ES-I3 (cell line): ENCODE results near the gene PEX3.
"Not testable (repeated sequence)": the region's sequence is repeated elsewhere in the genome, so short reads cannot be mapped to it uniquely, and the experiment has no call there.

Experiments used
- H3K36me3 ChIP-seq: 2 replicates; pipeline ENCODE4 v1.6.1; 2013; ENCODE audit warnings: mild to moderate bottlenecking, low read length, control low read depth, moderate library complexity; ENCODE audit not compliant: insufficient read depth
- H3K4me1 ChIP-seq: 2 replicates; pipeline ENCODE4 v1.6.1; 2013; ENCODE audit warnings: mild to moderate bottlenecking, control low read depth, low read length; ENCODE audit not compliant: insufficient read depth
- H3K9ac ChIP-seq: 2 replicates; pipeline ENCODE4 v1.6.1; 2013; ENCODE audit warnings: low read depth, mild to moderate bottlenecking, low read length, moderate library complexity
- H3K9me3 ChIP-seq: 2 replicates; pipeline ENCODE4 v1.6.1; 2013; ENCODE audit warnings: mild to moderate bottlenecking, low read length, moderate library complexity; ENCODE audit not compliant: control insufficient read depth, insufficient read depth

PEX3 gene

DNA sequence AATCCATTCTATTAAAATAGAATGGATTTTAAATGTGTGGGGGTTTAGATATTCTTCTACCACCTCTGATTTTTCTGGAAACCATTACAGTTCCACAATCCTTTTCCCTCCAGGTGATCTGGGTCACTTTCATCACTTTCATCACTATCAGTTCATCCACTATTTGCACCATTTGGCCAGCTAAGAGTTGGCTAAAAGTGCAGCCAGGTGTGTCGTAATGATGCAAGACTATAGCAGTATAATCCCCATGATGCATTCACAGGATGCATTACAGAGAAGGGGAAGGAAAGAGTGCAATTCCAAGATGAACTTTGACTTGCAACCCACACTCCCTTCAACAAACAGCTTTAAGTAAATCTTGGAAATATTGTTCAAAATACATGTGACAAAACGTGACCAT lies 56.0 kb downstream of the PEX3 start:
- Histone ChIP-seq H3K4me1 (no peaks in the 10 kb centered on the region), H3K9ac (no peak overlapping the region), H3K9me3 (no peaks in the 10 kb centered on the region), H3K36me3 (peaks cover 4% of the 10 kb centered on the region)

- no peaks in the 10 kb centered on the region for H3K9me3 ChIP-seq
- no peak overlapping the region for H3K9ac ChIP-seq
- H3K4me1 ChIP-seq: peaks cover 4% of the 10 kb centered on the region; the same call in 1 of the 2 replicates
- H3K36me3 ChIP-seq: peaks cover 4% of the 10 kb centered on the region
Measured at GRCh38 chr6:143507358-143508145, 56.9 kb downstream of the PEX3 start.

GRCh38 chr6:143510326-143510725 lies 59.7 kb downstream of the PEX3 start:
- H3K9me3 ChIP-seq, H3K36me3 ChIP-seq, H3K4me1 ChIP-seq: not testable (repeated sequence)
- peak overlapping the region; percentile 75; the same call in 1 of the 2 replicates for H3K9ac ChIP-seq

GRCh38 chr6:143510991-143511891 lies 60.6 kb downstream of the PEX3 start, which contains the start of gene FUCA2:
Gene FUCA2, minus strand, starts transcription at chr6:143511720. Its CDS starts 86 bp downstream, at chr6:143511634.
- peak within 1 kb of the TSS; percentile 75 for H3K9ac ChIP-seq
- H3K4me1 ChIP-seq: peaks cover 6% of the 10 kb centered on the region
- H3K36me3 ChIP-seq: peaks cover 4% of the 10 kb centered on the region
- H3K9me3 ChIP-seq: no peaks in the 10 kb centered on the region

DNA sequence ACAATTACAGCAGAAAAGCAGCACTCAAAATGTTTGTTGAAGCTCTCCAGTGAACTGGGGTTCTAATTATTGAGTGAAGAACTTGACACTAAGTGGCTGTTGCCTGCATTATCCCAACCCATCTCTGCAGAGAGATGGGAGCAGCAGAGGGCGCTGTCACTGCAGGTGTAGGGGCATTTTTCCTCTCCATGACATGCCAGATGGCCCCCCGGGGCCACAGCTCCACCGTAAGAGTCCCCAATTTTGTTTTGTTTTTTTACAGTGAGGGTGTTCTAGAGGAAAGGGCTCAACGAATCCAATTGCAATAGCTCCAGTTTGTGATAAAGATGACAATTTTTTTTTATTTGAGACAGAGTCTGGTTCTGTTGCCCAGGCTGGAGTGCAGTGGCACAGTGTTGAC lies 62.8 kb downstream of the PEX3 start:
- Histone ChIP-seq H3K9me3 (no peaks in the 10 kb centered on the region), H3K36me3 (no peaks in the 10 kb centered on the region), H3K4me1 (peaks cover 7% of the 10 kb centered on the region), H3K9ac (no peak overlapping the region)

DNA sequence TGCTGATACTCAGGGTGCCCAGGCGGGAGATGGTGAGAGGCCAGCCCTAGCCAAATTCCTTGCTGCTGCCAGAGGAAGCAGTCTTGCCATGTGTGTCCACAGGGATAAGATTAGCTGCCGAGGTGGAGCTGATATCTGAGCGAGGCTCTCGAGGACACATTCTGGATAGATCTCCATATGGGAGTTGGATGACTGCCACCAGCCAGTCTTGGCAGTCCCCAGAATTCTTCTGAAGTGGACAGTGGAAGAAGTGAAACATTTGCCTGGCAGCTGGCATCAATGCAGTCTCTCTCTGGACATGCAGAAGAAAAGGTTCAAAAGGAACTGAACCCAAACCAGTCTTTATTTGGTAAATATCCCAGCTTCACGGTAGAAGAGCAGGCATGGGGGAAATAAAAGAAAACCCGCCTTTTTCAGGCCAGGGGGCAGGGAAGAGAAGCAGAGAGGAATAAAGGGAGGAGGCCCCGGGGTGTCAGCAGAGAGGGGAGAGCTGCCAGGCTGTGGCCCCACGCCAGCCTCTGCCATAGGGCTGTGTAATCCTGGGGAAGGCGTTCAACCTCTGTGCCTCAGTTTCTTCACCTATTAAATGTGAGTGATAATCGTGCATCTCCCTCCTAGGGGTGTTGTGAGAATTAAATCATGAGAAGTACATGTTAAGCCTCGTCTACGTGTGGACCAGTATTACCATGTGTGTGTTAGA lies 64.6 kb downstream of the PEX3 start:
- Histone ChIP-seq H3K9me3 (no peaks in the 10 kb centered on the region), H3K9ac (no peak overlapping the region), H3K4me1 (peaks cover 7% of the 10 kb centered on the region), H3K36me3 (no peaks in the 10 kb centered on the region)

DNA sequence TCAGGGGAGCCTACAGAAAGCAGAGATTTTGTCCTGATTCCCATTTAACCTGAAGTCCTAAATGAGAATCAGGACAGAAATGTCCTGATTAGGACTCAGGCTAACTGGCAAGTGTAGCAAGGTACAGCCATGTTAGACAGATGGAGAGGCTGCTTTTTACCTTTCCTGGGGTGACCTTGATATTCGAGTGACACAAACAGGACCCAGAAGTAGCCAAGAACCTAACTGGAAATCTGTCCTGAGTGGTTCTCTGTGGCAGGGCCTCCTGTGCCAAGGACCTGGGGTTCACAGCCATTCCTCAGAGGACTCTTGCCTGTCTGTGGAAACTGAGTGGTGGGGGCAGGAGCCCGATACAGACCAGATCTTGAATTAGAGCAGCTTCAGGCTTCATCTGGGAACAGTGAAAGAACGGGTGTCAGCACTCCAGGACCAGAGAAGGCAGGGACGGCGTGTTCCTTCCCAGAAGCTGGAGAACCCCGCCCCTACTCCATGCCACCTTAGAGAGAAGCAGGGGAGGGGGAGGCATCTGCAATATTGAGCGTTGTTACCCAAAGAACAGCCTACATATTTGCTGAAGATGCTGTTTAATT lies 65.3 kb downstream of the PEX3 start:
- H3K36me3 ChIP-seq: no peaks in the 10 kb centered on the region
- no peaks in the 10 kb centered on the region for H3K9me3 ChIP-seq
- no peak overlapping the region for H3K9ac ChIP-seq
- peaks cover 7% of the 10 kb centered on the region for H3K4me1 ChIP-seq

DNA sequence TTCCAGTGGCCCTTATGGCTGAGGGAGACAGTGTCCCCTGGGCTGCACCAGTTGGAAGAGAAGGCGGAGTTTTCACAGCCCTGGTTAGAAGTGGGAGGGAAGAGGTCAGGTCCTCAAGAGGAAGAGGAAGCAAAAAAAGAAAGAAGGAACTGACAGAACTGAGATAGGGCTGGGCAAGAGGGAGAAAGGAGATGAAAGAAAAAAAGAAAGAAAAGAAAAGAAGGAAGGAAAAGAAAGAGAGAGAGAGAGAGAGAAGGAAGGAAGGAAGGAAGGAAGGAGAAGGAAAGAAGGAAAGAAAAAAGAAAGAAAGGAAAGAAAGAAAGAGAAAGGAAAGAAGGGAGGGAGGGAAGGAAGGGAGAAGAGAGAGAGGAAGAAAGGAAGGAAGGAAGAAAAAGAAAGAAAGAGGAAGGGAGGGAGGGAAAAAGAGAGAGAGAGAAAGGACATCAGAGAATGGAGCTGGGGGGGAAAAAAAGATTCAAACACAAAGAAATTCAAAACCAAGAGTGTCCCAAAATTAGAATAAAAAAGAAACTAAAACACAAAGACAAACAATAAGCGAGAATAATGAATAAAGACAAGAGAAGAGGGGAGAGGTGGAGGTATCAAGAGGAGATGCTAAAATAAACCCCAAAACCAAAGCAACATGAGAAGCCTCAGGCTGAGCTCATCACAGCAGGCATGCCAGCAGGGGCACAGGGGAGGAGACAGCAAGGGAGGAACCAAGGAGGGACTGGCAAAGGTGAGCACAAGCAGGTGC lies 66.3 kb downstream of the PEX3 start:
- Histone ChIP-seq H3K9me3 (no peaks in the 10 kb centered on the region), H3K4me1 (peaks cover 5% of the 10 kb centered on the region), H3K36me3 (no peaks in the 10 kb centered on the region), H3K9ac (no peak overlapping the region)

- Histone ChIP-seq H3K9me3 (no peaks in the 10 kb centered on the region), H3K9ac (no peak overlapping the region), H3K4me1 (peaks cover 3% of the 10 kb centered on the region), H3K36me3 (no peaks in the 10 kb centered on the region)
Measured at GRCh38 chr6:143517447-143517773, 66.8 kb downstream of the PEX3 start.

DNA sequence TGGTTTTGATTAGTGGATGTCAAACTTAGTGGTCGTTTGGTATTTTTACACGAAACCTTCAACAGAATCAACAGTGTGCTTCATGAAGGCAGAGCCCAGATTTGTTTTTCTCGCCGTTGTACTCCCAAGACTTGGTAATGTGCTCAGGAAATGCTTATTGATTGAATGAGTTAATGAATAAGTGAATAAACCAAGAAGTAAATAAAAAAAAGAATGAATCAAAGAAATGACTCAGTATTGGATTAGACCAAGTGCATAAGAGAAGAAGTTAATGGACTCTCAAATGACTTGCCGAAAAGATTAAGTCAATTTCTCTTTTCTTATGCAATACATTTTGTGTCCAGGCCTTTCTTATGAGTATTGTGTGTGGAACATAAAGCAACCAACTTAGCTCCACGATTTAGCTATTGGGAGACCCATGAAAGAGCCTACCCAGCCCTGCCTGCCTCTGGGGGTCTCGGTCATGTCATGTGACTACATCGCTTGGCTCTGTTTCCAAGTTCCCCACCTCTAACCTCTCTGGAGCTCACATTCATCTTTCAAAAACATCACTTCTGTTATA lies 71.5 kb downstream of the PEX3 start:
- Histone ChIP-seq H3K9me3 (no peaks in the 10 kb centered on the region), H3K36me3 (no peaks in the 10 kb centered on the region), H3K9ac (no peak overlapping the region), H3K4me1 (no peaks in the 10 kb centered on the region)

- no peak overlapping the region for H3K9ac ChIP-seq
Measured at GRCh38 chr6:143525356-143525755, 74.8 kb downstream of the PEX3 start.

DNA sequence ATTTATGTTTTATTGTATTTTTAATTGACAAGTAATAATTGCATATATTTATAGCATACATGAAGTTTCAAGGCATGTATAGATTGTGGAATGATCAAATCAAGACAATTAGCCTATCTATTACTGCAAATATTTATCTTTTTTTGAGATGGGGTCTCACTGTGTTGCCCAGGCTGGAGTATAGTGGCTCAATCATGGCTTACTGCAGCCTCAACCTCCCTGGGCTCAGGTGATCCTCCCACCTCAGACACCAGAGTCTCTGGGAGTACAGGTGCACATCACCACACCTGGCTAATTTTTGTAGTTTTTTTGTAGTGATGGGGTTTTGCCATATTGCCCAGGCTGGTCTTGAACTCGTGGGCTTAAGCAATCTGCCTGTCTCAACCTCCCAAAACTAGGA lies 77.1 kb downstream of the PEX3 start:
- Histone ChIP-seq H3K9me3 (no peaks in the 10 kb centered on the region), H3K36me3 (no peaks in the 10 kb centered on the region), H3K9ac (no peak overlapping the region), H3K4me1 (no peaks in the 10 kb centered on the region)

More at GRCh38 chr6:143525356-143525755, 74.8 kb downstream of the PEX3 start:
- no peaks in the 10 kb centered on the region for H3K9me3 ChIP-seq
- no peaks in the 10 kb centered on the region for H3K4me1 ChIP-seq
- H3K36me3 ChIP-seq: no peaks in the 10 kb centered on the region

DNA sequence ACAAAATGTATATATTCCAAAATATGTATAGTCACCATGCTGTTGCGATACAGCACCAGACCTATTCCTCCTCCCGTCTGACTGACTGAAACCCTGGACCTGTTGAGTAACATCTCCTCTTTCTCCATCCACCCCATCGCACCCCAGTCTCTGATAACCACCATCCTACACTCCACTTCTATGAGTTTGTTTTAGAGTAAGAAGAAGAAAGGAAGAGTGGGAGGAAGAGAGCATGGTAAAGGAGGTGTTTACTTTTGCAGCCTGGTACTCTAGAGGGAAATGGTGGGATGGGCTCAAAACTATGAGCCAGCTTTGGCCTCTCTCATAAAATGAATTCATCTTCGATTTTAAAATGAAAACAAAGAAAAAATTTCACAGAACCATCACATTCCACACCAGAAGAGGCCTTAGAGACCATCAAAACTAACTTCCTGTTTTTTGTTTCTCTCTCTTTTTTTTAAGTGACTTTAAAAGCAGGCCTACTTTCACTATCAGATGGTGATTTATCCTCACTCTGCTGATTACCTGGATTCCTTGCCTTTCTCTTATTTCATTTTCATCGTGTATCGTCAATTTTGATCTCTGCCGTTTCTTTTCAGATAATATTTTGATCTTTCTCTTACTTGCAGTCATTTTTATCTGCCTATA lies 77.7 kb downstream of the PEX3 start:
- no peaks in the 10 kb centered on the region for H3K36me3 ChIP-seq
- no peaks in the 10 kb centered on the region for H3K4me1 ChIP-seq
- H3K9ac ChIP-seq: no peak overlapping the region
- no peaks in the 10 kb centered on the region for H3K9me3 ChIP-seq
